Astrocyte of the spinal cord (primary cell): ENCODE data around the gene PTPN4.

Experiments
- DNase-seq: peaks from one replicate; pipeline ENCODE4 v3.0.0; 2011; ENCODE audit warnings: low read depth, low spot score
- H3K4me3 ChIP-seq: 2 replicates; pipeline ENCODE4 v1.5.1; 2011; ENCODE audit warnings: low read depth, mild to moderate bottlenecking, low read length, moderate library complexity
- in situ Hi-C: cut with HindIII; loops from 2 replicates; pipeline ENCODE4 v1.10.0; 2017; ENCODE audit warnings: low sequenced_read_pairs
- TF ChIP-seq, protein P1 (sequence below): IDR thresholded peaks from 2 replicates; pipeline ENCODE4 v1.5.1; 2012; ENCODE audit warnings: low read depth, mild to moderate bottlenecking, low read length, inconsistent platforms

PTPN4 gene

DNA sequence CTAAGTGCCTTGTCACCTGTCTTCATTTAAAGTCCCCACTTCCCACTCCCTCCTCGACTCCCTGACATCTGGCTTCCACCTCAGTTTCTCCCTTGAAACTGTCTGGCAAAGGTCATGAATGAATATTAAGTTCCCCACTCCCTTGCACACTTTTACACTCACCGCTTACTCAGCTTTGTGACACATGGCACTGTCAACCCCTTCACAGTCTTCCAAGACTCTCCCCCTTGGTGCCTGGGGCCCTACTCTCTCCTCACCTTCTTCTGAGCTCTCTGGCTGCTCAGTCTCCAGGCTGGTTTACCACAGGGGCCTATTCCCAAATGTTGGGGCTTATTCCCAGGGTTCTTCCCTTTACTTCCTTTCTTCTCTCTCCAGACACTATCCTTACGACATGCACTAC, 17.9 kb upstream of the PTPN4 start:
- no peak for DNase-seq
- TF ChIP-seq, protein P1, sequence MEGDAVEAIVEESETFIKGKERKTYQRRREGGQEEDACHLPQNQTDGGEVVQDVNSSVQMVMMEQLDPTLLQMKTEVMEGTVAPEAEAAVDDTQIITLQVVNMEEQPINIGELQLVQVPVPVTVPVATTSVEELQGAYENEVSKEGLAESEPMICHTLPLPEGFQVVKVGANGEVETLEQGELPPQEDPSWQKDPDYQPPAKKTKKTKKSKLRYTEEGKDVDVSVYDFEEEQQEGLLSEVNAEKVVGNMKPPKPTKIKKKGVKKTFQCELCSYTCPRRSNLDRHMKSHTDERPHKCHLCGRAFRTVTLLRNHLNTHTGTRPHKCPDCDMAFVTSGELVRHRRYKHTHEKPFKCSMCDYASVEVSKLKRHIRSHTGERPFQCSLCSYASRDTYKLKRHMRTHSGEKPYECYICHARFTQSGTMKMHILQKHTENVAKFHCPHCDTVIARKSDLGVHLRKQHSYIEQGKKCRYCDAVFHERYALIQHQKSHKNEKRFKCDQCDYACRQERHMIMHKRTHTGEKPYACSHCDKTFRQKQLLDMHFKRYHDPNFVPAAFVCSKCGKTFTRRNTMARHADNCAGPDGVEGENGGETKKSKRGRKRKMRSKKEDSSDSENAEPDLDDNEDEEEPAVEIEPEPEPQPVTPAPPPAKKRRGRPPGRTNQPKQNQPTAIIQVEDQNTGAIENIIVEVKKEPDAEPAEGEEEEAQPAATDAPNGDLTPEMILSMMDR = no peak
- no peak overlapping the region for H3K4me3 ChIP-seq
- in situ Hi-C loops = no loop called here

DNA sequence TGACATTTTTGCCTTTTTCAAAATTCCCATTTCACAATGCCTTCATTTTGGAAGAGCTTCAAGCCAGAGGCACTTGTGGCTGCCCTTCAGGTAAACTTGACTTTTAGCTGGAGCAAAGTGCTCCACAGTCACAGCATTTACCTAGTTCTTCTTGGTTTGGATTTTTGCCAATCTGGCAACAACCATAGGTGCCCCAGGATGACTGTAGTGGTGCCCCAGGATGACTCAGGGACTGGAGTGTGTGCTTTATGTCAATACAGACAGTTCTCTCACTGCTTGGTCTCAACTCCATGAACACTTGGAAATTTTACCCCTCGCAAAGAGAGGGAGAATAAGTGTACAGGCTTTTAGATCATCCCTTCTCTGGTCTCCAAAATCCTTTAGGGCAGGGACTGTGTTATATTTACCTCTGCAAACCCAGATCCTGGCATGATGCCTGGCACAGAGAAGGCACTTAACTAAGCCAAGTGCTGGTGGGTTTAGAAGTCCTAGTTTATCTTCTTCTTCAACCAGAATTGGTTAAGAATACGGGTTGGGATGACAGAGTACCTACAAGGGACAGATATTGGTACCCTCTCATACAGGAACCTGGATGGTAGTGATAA, 15.3 kb upstream of the PTPN4 start:
- TF ChIP-seq, protein P1 = no peak
- H3K4me3 ChIP-seq = no peak overlapping the region
- peak; percentile 53 for DNase-seq
- in situ Hi-C loops = no loop called here

DNA sequence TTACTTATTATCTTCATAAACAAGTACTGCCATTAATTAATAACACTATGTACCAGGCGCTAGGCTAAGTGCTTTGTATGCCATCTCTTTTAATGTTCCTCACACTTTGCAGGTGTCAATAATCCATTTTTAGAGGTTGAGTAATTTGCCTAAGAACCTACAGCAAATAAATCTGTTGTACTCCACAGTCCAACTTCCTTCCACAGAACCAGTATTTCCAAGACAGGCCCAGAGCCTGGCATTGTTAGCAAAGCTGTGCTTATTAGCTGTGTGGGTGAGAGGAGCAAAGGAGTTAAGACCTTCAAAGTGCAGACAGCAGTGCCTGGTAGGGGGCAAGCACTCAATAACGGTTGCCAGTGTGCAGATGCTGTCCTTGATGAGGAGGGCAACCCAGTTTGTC, 14.2 kb upstream of the PTPN4 start:
- H3K4me3 ChIP-seq = no peak overlapping the region
- no peak for DNase-seq
- in situ Hi-C loops = no loop called here
- TF ChIP-seq, protein P1 = no peak

DNA sequence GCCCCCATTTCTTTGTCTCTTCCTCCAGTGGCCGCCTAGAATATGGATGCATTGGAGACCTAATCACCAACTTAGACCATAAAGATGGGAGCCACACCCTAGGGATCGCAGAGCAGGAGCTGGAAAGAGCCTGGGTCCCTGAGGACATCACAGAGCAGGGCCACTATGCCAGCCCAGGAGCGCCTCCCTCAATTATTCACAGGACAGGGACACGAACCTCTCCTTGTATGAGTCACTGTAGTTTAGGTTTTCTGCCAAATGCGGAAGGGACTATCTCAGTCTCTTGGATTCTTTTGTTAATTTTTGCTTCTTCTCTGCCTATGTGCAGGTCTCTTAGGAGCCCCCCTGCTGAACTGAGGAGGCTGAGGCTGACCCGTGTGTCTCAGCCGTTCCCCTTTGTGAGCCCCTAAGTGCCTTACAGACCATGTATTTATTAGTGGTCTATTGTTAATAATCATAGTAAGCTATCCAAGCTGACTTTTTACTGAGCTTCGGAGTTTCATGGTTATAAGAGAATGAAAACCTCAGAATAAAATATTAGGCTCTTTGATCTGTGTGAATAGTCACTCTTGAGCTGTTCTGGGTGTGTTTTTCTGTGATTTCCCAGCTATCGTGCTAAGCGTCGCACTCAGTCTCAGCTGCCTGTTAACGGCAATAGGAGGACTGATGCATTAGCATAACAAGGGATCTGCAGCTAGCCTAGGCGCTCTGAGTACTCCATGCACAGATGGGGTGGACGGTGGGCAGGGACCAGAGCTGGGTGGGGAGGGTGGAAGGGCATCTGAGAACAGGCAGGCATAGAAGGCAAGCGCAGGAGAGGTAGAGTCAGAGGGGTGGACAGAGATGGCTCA, 12.7 kb upstream of the PTPN4 start:
- in situ Hi-C loops = no loop called here
- TF ChIP-seq, protein P1 = no peak
- peak; percentile 21 for DNase-seq
- no peak overlapping the region for H3K4me3 ChIP-seq

DNA sequence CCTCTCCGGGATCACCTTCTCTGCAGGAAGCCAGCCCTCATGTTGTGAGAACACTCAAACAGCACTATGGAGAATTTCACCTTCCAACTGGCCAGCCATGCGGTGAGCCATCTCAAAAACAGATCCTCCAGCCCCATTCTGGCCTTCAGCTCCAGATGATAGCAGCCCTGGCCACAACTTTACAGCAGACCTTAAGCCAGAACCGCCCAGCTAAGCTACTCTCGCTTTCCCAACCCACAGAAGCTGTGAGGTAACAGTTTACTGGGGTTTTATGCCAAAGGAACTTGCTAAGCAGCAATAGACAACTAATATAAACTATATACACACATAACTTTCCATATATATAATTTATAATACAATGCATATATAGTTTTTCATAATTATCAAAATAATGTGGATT, 11.6 kb upstream of the PTPN4 start:
- DNase-seq = no peak
- TF ChIP-seq, protein P1 = no peak
- in situ Hi-C loops = no loop called here
- no peak overlapping the region for H3K4me3 ChIP-seq

DNA sequence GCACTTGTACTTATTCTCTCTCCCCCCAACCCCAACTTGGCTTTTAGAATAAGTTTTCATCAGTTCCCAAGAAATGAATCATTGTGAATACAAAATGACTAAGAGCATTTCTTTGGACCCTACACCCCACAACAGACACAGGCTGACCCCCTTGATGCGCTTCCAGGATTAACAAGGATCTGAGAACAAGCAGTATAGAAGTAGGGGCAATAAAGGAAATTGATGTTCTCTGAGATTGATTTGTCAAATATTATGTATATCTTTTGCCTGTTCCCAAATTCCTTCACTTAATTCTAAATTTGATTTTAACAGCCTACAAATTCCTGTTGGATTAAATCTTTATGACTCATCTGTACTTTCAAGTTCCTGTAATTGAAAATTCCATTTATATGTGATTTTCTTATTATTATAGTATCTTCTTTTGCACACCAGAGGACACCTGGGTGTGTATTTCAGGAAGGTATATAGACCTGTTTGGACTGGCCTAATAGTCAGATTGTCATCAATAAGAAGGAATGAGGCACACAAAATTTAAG, 10.2 kb upstream of the PTPN4 start:
- no peak overlapping the region for H3K4me3 ChIP-seq
- TF ChIP-seq, protein P1 = no peak
- DNase-seq = peak; percentile 82
- in situ Hi-C loops = no loop called here
